WTC11 (cell line): Measurements from ENCODE around the gene MAS1L.

Source experiments
- E2F4 ChIP-seq: sonication (generic); formaldehyde crosslinking; IDR thresholded peaks from 2 replicates; pipeline ENCODE4 v1.8.1; 2022; ENCODE audit warnings: low read depth, mild to moderate bottlenecking, moderate library complexity, missing genetic modification reagents, borderline replicate concordance
- ELF4 ChIP-seq: sonication (generic); formaldehyde crosslinking; IDR thresholded peaks from 2 replicates; pipeline ENCODE4 v1.8.1; 2022; ENCODE audit warnings: low read depth, mild to moderate bottlenecking, moderate library complexity, missing genetic modification reagents
- ESRRA ChIP-seq: sonication (generic); formaldehyde crosslinking; IDR thresholded peaks from 2 replicates; pipeline ENCODE4 v1.8.1; 2022; ENCODE audit warnings: mild to moderate bottlenecking, missing genetic modification reagents, borderline replicate concordance
- FOXP4 ChIP-seq: sonication (generic); formaldehyde crosslinking; IDR thresholded peaks from 2 replicates; pipeline ENCODE4 v1.8.0; 2022; ENCODE audit warnings: mild to moderate bottlenecking, missing genetic modification reagents
- JUN ChIP-seq: sonication (generic); formaldehyde crosslinking; IDR thresholded peaks from 2 replicates; pipeline ENCODE4 v1.8.0; 2023; ENCODE audit warnings: mild to moderate bottlenecking, missing genetic modification reagents
- NR1H2 ChIP-seq: sonication (generic); formaldehyde crosslinking; IDR thresholded peaks from 2 replicates; pipeline ENCODE4 v1.9.0; 2021; ENCODE audit warnings: mild to moderate bottlenecking, moderate library complexity, missing genetic modification reagents
- ZNF416 ChIP-seq: fragments of 250-450 bp; sonication (Bioruptor Pico); IDR thresholded peaks from 2 replicates; pipeline ENCODE4 v1.9.0; 2021; ENCODE audit warnings: mild to moderate bottlenecking, inconsistent platforms
- TF ChIP-seq, protein P1 (sequence below): fragments of 200-600 bp; IDR thresholded peaks from 2 replicates; pipeline ENCODE4 v1.8.0; 2022; ENCODE audit warnings: antibody characterized with exemption
- TF ChIP-seq, protein P2 (sequence below): sonication (generic); formaldehyde crosslinking; IDR thresholded peaks from 2 replicates; pipeline ENCODE4 v1.8.1; 2023; ENCODE audit warnings: mild to moderate bottlenecking, missing genetic modification reagents, borderline replicate concordance
- TF ChIP-seq, protein P3 (sequence below): sonication (generic); formaldehyde crosslinking; IDR thresholded peaks from 2 replicates; pipeline ENCODE4 v1.8.1; 2022; ENCODE audit warnings: low read depth, missing genetic modification reagents, borderline replicate concordance

GRCh38 chr6:29465801-29466200 lies 22.0 kb downstream of the MAS1L start:
- TF ChIP-seq NR1H2 (CRISPR knock-in tag) (no peak), ZNF416 (CRISPR knock-in tag) (no peak), FOXP4 (CRISPR knock-in tag) (no peak), JUN (CRISPR knock-in tag) (no peak), ESRRA (no peak), ELF4 (CRISPR knock-in tag) (no peak), E2F4 (no peak)
- TF ChIP-seq, protein P1, sequence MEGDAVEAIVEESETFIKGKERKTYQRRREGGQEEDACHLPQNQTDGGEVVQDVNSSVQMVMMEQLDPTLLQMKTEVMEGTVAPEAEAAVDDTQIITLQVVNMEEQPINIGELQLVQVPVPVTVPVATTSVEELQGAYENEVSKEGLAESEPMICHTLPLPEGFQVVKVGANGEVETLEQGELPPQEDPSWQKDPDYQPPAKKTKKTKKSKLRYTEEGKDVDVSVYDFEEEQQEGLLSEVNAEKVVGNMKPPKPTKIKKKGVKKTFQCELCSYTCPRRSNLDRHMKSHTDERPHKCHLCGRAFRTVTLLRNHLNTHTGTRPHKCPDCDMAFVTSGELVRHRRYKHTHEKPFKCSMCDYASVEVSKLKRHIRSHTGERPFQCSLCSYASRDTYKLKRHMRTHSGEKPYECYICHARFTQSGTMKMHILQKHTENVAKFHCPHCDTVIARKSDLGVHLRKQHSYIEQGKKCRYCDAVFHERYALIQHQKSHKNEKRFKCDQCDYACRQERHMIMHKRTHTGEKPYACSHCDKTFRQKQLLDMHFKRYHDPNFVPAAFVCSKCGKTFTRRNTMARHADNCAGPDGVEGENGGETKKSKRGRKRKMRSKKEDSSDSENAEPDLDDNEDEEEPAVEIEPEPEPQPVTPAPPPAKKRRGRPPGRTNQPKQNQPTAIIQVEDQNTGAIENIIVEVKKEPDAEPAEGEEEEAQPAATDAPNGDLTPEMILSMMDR = no peak
- TF ChIP-seq, protein P2, sequence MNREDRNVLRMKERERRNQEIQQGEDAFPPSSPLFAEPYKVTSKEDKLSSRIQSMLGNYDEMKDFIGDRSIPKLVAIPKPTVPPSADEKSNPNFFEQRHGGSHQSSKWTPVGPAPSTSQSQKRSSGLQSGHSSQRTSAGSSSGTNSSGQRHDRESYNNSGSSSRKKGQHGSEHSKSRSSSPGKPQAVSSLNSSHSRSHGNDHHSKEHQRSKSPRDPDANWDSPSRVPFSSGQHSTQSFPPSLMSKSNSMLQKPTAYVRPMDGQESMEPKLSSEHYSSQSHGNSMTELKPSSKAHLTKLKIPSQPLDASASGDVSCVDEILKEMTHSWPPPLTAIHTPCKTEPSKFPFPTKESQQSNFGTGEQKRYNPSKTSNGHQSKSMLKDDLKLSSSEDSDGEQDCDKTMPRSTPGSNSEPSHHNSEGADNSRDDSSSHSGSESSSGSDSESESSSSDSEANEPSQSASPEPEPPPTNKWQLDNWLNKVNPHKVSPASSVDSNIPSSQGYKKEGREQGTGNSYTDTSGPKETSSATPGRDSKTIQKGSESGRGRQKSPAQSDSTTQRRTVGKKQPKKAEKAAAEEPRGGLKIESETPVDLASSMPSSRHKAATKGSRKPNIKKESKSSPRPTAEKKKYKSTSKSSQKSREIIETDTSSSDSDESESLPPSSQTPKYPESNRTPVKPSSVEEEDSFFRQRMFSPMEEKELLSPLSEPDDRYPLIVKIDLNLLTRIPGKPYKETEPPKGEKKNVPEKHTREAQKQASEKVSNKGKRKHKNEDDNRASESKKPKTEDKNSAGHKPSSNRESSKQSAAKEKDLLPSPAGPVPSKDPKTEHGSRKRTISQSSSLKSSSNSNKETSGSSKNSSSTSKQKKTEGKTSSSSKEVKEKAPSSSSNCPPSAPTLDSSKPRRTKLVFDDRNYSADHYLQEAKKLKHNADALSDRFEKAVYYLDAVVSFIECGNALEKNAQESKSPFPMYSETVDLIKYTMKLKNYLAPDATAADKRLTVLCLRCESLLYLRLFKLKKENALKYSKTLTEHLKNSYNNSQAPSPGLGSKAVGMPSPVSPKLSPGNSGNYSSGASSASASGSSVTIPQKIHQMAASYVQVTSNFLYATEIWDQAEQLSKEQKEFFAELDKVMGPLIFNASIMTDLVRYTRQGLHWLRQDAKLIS (CRISPR knock-in tag) = no peak
- TF ChIP-seq, protein P3, sequence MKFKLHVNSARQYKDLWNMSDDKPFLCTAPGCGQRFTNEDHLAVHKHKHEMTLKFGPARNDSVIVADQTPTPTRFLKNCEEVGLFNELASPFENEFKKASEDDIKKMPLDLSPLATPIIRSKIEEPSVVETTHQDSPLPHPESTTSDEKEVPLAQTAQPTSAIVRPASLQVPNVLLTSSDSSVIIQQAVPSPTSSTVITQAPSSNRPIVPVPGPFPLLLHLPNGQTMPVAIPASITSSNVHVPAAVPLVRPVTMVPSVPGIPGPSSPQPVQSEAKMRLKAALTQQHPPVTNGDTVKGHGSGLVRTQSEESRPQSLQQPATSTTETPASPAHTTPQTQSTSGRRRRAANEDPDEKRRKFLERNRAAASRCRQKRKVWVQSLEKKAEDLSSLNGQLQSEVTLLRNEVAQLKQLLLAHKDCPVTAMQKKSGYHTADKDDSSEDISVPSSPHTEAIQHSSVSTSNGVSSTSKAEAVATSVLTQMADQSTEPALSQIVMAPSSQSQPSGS (CRISPR knock-in tag) = no peak
